A549 (cell line): ENCODE data around the gene IPO13. TPM values are rescaled to one million over a fixed set of nuclear protein-coding genes. Genes with fewer than 3 reads are reported as not detected.

ENCODE experiments used
- ATAC-seq, 2 experiments: fragments of 200-7000 bp in 1 of 2; fragments of >200 bp in 1 of 2; cut with Nextera tagmentation in 1 of 2; cut with Tn5 transposase in 1 of 2; 3 replicates each; pipeline versions ENCODE4 v1.8.0 to v1.9.1; 2018 to 2020; ENCODE audit warnings: mild to moderate bottlenecking in 1 of 2, moderate library complexity in 1 of 2
- CTCF ChIA-PET: fragments of 300-600 bp; sonication (Branson Sonifier 250); formaldehyde crosslinking; extraction: SDS; loops from one replicate; lab custom pipeline; 2021; ENCODE audit warnings: antibody characterized with exemption, inconsistent platforms; lab: Yijun Ruan, JAX
- POLR2A ChIA-PET: fragments of 350-600 bp; formaldehyde crosslinking; extraction: SDS; loops from one replicate; lab custom pipeline; 2021; ENCODE audit warnings: antibody characterized with exemption, inconsistent platforms; lab: Yijun Ruan, JAX
- DNase-seq, 2 experiments: peaks; one replicate each; pipeline versions ENCODE4 v3.0.0 to v3.0.0-alpha.2; 2011 to 2016; ENCODE audit warnings: low read depth in 1 of 2, low spot score in 1 of 2
- FAIRE-seq: peaks from 2 replicates; lab custom pipeline; 2011; peaks lifted over from hg19 to GRCh38; lab: Jason Lieb, UNC
- H3K27ac ChIP-seq, 2 experiments: fragments of >200 bp; sonication (Bioruptor Twin); formaldehyde crosslinking; 3 replicates each; pipeline ENCODE4 v1.5.1; 2016 to 2017
- H3K4me1 ChIP-seq: fragments of >200 bp; sonication (Bioruptor Twin); formaldehyde crosslinking; 3 replicates; pipeline ENCODE4 v1.6.1; 2016
- H3K4me2 ChIP-seq: fragments of >200 bp; sonication (Bioruptor Twin); formaldehyde crosslinking; 3 replicates; pipeline ENCODE4 v1.6.1; 2016
- H3K4me3 ChIP-seq: fragments of >200 bp; sonication (Bioruptor Twin); formaldehyde crosslinking; 3 replicates; pipeline ENCODE4 v1.5.1; 2016
- H3K9me3 ChIP-seq: fragments of >200 bp; sonication (Bioruptor Twin); formaldehyde crosslinking; 3 replicates; pipeline ENCODE4 v1.6.1; 2016
- ATOH8 ChIP-seq: fragments of 250-450 bp; sonication (Bioruptor Pico); IDR thresholded peaks from 2 replicates; pipeline ENCODE4 v1.5.0; 2020; ENCODE audit warnings: low read depth, mild to moderate bottlenecking, moderate library complexity
- BHLHE40 ChIP-seq: IDR thresholded peaks from 2 replicates; pipeline ENCODE4 v1.6.1; 2012; ENCODE audit warnings: low read depth, low read length, inconsistent platforms
- CBX2 ChIP-seq: fragments of 200-600 bp; sonication (generic); IDR thresholded peaks from 2 replicates; pipeline ENCODE4 v1.6.1; 2016; ENCODE audit warnings: low read depth, mild to moderate bottlenecking, borderline replicate concordance
- CEBPB ChIP-seq, 2 experiments: fragments of >200 bp in 1 of 2; sonication (Bioruptor Twin) in 1 of 2; formaldehyde crosslinking in 1 of 2; IDR thresholded peaks; 2 replicates each; pipeline ENCODE4 v1.6.1; 2012 to 2016
- CHD4 ChIP-seq: fragments of 200-600 bp; sonication (generic); IDR thresholded peaks from 2 replicates; pipeline ENCODE4 v1.6.1; 2016; ENCODE audit warnings: antibody characterized with exemption, mild to moderate bottlenecking, borderline replicate concordance
- CTCF ChIP-seq: fragments of >200 bp; sonication (Bioruptor Twin); formaldehyde crosslinking; IDR thresholded peaks from 3 replicates; pipeline ENCODE4 v1.5.1; 2016
- EHF ChIP-seq: fragments of 250-450 bp; sonication (Bioruptor Pico); IDR thresholded peaks from 2 replicates; pipeline ENCODE4 v1.5.0; 2020; ENCODE audit warnings: mild to moderate bottlenecking
- EP300 ChIP-seq, 2 experiments: fragments of >200 bp; sonication (Bioruptor Twin); formaldehyde crosslinking; IDR thresholded peaks; 2 replicates in 1 of 2; 3 replicates in 1 of 2; pipeline ENCODE4 v1.6.1; 2016 to 2017
- FOSL2 ChIP-seq, 2 experiments: fragments of 450-650 bp in 1 of 2; fragments of >200 bp in 1 of 2; sonication (Bioruptor Twin) in 1 of 2; formaldehyde crosslinking; IDR thresholded peaks; 2 replicates each; pipeline versions ENCODE4 v1.5.0 to v1.6.1; 2016 to 2020; ENCODE audit warnings: mild to moderate bottlenecking in 1 of 2, moderate library complexity in 1 of 2
- HDAC2 ChIP-seq: fragments of 200-600 bp; sonication (generic); IDR thresholded peaks from 2 replicates; pipeline ENCODE4 v1.6.1; 2016
- HES2 ChIP-seq: fragments of >200 bp; sonication (Bioruptor Twin); formaldehyde crosslinking; IDR thresholded peaks from 2 replicates; pipeline ENCODE4 v1.6.1; 2016
- HOXA7 ChIP-seq: fragments of 250-450 bp; sonication (Bioruptor Pico); IDR thresholded peaks from 2 replicates; pipeline ENCODE4 v1.5.0; 2020; ENCODE audit warnings: mild to moderate bottlenecking, moderate library complexity
- KDM1A ChIP-seq: fragments of 200-600 bp; sonication (generic); IDR thresholded peaks from 2 replicates; pipeline ENCODE4 v1.6.1; 2016; ENCODE audit warnings: low read depth, mild to moderate bottlenecking
- KDM5A ChIP-seq: fragments of 200-600 bp; sonication (generic); IDR thresholded peaks from 2 replicates; pipeline ENCODE4 v1.6.1; 2016; ENCODE audit warnings: antibody characterized with exemption, mild to moderate bottlenecking
- MAX ChIP-seq: IDR thresholded peaks from 2 replicates; pipeline ENCODE4 v1.6.1; 2012
- MAZ ChIP-seq: fragments of 150-350 bp; IDR thresholded peaks from 2 replicates; pipeline ENCODE4 v1.6.1; 2014; ENCODE audit warnings: antibody characterized with exemption, low read depth, low read length, borderline replicate concordance
- MYC ChIP-seq: IDR thresholded peaks from 2 replicates; pipeline ENCODE4 v1.6.1; 2012; ENCODE audit warnings: mild to moderate bottlenecking, inconsistent platforms, low read length, improper control_type of control experiment, borderline replicate concordance
- NFE2L2 ChIP-seq: fragments of 150-350 bp; conservative IDR thresholded peaks from 2 replicates; pipeline ENCODE4 v1.6.1; 2014; ENCODE audit warnings: low read length
- NR3C1 ChIP-seq: fragments of >200 bp; sonication (Bioruptor Twin); formaldehyde crosslinking; IDR thresholded peaks from 3 replicates; pipeline ENCODE4 v1.6.1; 2017
- PBX3 ChIP-seq: IDR thresholded peaks from 2 replicates; pipeline ENCODE4 v1.6.1; 2012
- RAD21 ChIP-seq, 2 experiments: fragments of >200 bp in 1 of 2; sonication (Bioruptor Twin) in 1 of 2; formaldehyde crosslinking in 1 of 2; IDR thresholded peaks in 1 of 2; conservative IDR thresholded peaks in 1 of 2; 2 replicates in 1 of 2; 3 replicates in 1 of 2; pipeline ENCODE4 v1.6.1; 2012 to 2018; ENCODE audit warnings: inconsistent platforms in 1 of 2
- RCOR1 ChIP-seq: fragments of 150-350 bp; IDR thresholded peaks from 2 replicates; pipeline ENCODE4 v1.6.1; 2014; ENCODE audit warnings: antibody characterized with exemption, low read length, low read depth
- REST ChIP-seq: fragments of 200-600 bp; sonication (generic); IDR thresholded peaks from 2 replicates; pipeline ENCODE4 v1.6.1; 2016; ENCODE audit warnings: antibody characterized with exemption, mild to moderate bottlenecking, moderate library complexity
- RFX5 ChIP-seq: fragments of 450-650 bp; IDR thresholded peaks from 2 replicates; pipeline ENCODE4 v1.7.1; 2014; ENCODE audit warnings: antibody characterized with exemption, mild to moderate bottlenecking, moderate library complexity
- RNF2 ChIP-seq: fragments of 200-600 bp; sonication (generic); IDR thresholded peaks from 2 replicates; pipeline ENCODE4 v1.6.1; 2016; ENCODE audit warnings: low read depth, mild to moderate bottlenecking, antibody characterized with exemption, moderate library complexity, borderline replicate concordance
- SREBF2 ChIP-seq: fragments of 450-650 bp; IDR thresholded peaks from 2 replicates; pipeline ENCODE4 v1.6.1; 2014; ENCODE audit warnings: mild to moderate bottlenecking, moderate library complexity
- TFCP2L1 ChIP-seq: fragments of 250-450 bp; sonication (Bioruptor Pico); IDR thresholded peaks from 2 replicates; pipeline ENCODE4 v1.5.0; 2021; ENCODE audit warnings: mild to moderate bottlenecking
- USF2 ChIP-seq: fragments of 450-650 bp; IDR thresholded peaks from 2 replicates; pipeline ENCODE4 v1.6.1; 2014; ENCODE audit warnings: antibody characterized with exemption
- WGBS: methylation state at CpG from one replicate; pipeline ENCODE4 v1.1.6; 2017; ENCODE audit errors: missing lambda C conversion rate; 5-methylcytosine and 5-hydroxymethylcytosine counted together
- polyA plus RNA-seq, 4 experiments: library from polyadenylated mRNA; depleted of rRNA in 3 of 4; stranded (reverse); fragments of >200 nt; fragmentation: RNase III in 1 of 4; extraction: RNeasy Plus Mini Kit Qiagen cat#74134 plus additional on column Dnase treatment in 1 of 4; gene quantifications; 2 replicates in 3 of 4; 3 replicates in 1 of 4; pipeline ENCODE4 v1.2.3, GENCODE V29; 2011 to 2017

The IPO13 gene
- polyA plus RNA-seq, 2 of the 4 experiments (the other 2 are of a cell fraction): 8.1 to 15.8 TPM

- Histone ChIP-seq H3K9me3 (no peaks in the 10 kb centered on the region), H3K4me1 (0 out of 3 replicates have a peak, but pooled peaks cover 3% of the 10 kb centered on the region), H3K4me3 (no peak overlapping the region), H3K4me2 (no peak overlapping the region), H3K27ac (no peak overlapping the region)
- FAIRE-seq (no peak), DNase-seq (no peak), ATAC-seq (no peak)
- 91% methylated on average over 11 of the region's 11 CpGs for WGBS
- ChIA-PET CTCF (interaction anchor here (0.5 to 11.5 kb wide), 4 partner anchors 9 to 50 kb away, joined by 3 to 412 read pairs (median 8); partner anchors contain the start of gene SLC6A9), POLR2A (no interaction called here)
- TF ChIP-seq KDM1A (no peak), RAD21 (conservative IDR thresholded peaks at IDR 0.05 in 1 of 2, IDR thresholded peaks at IDR 0.05 in 1 of 2) (no peak), HDAC2 (no peak), HES2 (no peak), RCOR1 (no peak), NR3C1 (no peak), KDM5A (no peak), ATOH8 (CRISPR knock-in tag) (no peak), MAZ (no peak), EHF (CRISPR knock-in tag) (no peak), PBX3 (no peak), NFE2L2 (no peak), TFCP2L1 (CRISPR knock-in tag) (no peak), RNF2 (no peak), REST (no peak), SREBF2 (no peak), MYC (no peak)
Observed at GRCh38 chr1:43998000-43998378, 51.2 kb downstream of the IPO13 start.

- 87% methylated on average over 3 of the region's 8 CpGs for WGBS
- no peak for ATAC-seq
- Histone ChIP-seq H3K4me3 (no peak overlapping the region), H3K27ac (no peak overlapping the region), H3K4me2 (no peak overlapping the region), H3K4me1 (0 out of 3 replicates have a peak, but pooled peaks cover 3% of the 10 kb centered on the region), H3K9me3 (no peaks in the 10 kb centered on the region)
- DNase-seq: no peak
- FAIRE-seq: no peak
- ChIA-PET POLR2A (no interaction called here), CTCF (interaction anchor here (0.6 to 11.5 kb wide), 3 partner anchors 26 to 49 kb away, joined by 3 to 412 read pairs (median 12); partner anchors contain the start of gene SLC6A9)
- TF ChIP-seq SREBF2 (no peak), USF2 (no peak), RNF2 (no peak), HOXA7 (CRISPR knock-in tag) (no peak), CTCF (no peak), RFX5 (no peak), CEBPB (IDR thresholded peaks at IDR 0.05) (no peak), RCOR1 (no peak), EP300 (IDR thresholded peaks at IDR 0.05) (no peak), BHLHE40 (no peak), MAZ (no peak), CBX2 (no peak), MAX (no peak), FOSL2 (IDR thresholded peaks at IDR 0.05) (no peak), FOSL2 (CRISPR knock-in tag; IDR thresholded peaks at IDR 0.05) (no peak), CHD4 (no peak)
Observed at GRCh38 chr1:43999455-43999854, 52.7 kb downstream of the IPO13 start.
